HG02973 (cell line): Measurements from ENCODE around the gene RCAN3.
"Not testable (repeated sequence)": the region's sequence is repeated elsewhere in the genome, so short reads cannot be mapped to it uniquely, and the experiment has no call there.

Source experiments
- ATAC-seq: cut with Tn5 transposase; IDR thresholded peaks from one replicate; pipeline ENCODE4 v1.9.1; 2021; ENCODE audit warnings: moderate library complexity; ENCODE audit not compliant: unreplicated experiment

Gene RCAN3

GRCh38 chr1:24548070-24548469, 45.4 kb downstream of the RCAN3 start:
- ATAC-seq = no peak

- ATAC-seq = not testable (repeated sequence)
Measured at GRCh38 chr1:24549210-24549609, 46.6 kb downstream of the RCAN3 start.

- no peak for ATAC-seq
Measured at GRCh38 chr1:24551290-24551959, 48.8 kb downstream of the RCAN3 start.

GRCh38 chr1:24551960-24552571, 49.4 kb downstream of the RCAN3 start:
- ATAC-seq = no peak

GRCh38 chr1:24553931-24554330, 51.3 kb downstream of the RCAN3 start:
- no peak for ATAC-seq

- ATAC-seq = no peak
Measured at GRCh38 chr1:24554714-24555113, 52.1 kb downstream of the RCAN3 start.

GRCh38 chr1:24555591-24556413, 53.2 kb downstream of the RCAN3 start, which contains the start of gene NCMAP:
Gene NCMAP, plus strand, starts transcription at chr1:24556087. Its CDS starts 39,344 bp downstream, at chr1:24595431.
- no peak for ATAC-seq

GRCh38 chr1:24556414-24556795, 53.8 kb downstream of the RCAN3 start:
- ATAC-seq = no peak

GRCh38 chr1:24557220-24557619, 54.6 kb downstream of the RCAN3 start:
- ATAC-seq = no peak

- ATAC-seq = no peak
Measured at GRCh38 chr1:24557711-24558131, 55.1 kb downstream of the RCAN3 start.

- ATAC-seq = no peak
Measured at GRCh38 chr1:24558455-24558854, 55.8 kb downstream of the RCAN3 start.

GRCh38 chr1:24558902-24559791, 56.5 kb downstream of the RCAN3 start:
- no peak for ATAC-seq

GRCh38 chr1:24560361-24560760, 57.7 kb downstream of the RCAN3 start:
- ATAC-seq = no peak

- ATAC-seq = no peak
Measured at GRCh38 chr1:24562625-24563024, 60.0 kb downstream of the RCAN3 start.

- no peak for ATAC-seq
Measured at GRCh38 chr1:24564695-24565094, 62.1 kb downstream of the RCAN3 start.

- ATAC-seq = no peak
Measured at GRCh38 chr1:24566236-24566867, 63.7 kb downstream of the RCAN3 start.

GRCh38 chr1:24567792-24568388, 65.3 kb downstream of the RCAN3 start:
- no peak for ATAC-seq

- no peak for ATAC-seq
Measured at GRCh38 chr1:24568475-24568874, 65.8 kb downstream of the RCAN3 start.

- no peak for ATAC-seq
Measured at GRCh38 chr1:24570265-24571125, 67.9 kb downstream of the RCAN3 start.
